Prostate gland (tissue), 2 donors: ENCODE results near the gene FOXP1.
A peak's percentile ranks its signal among the peaks of the same experiment; 100 is the strongest.

Source experiments
- CTCF ChIP-seq, 4 experiments: fragments of 200-600 bp in 2 of 4; fragments of 450-650 bp in 2 of 4; sonication (generic) in 2 of 4; IDR thresholded peaks; 1 replicate in 3 of 4; 2 replicates in 1 of 4; pipeline ENCODE4 v1.5.1; 2016 to 2019; ENCODE audit warnings: antibody characterized with exemption in 4 of 4, mild to moderate bottlenecking in 2 of 4, moderate library complexity in 2 of 4
- POLR2AphosphoS5 ChIP-seq: sonication (generic); formaldehyde crosslinking; IDR thresholded peaks from one replicate; pipeline ENCODE4 v1.6.1; 2017; ENCODE audit warnings: antibody characterized with exemption

GRCh38 chr3:71453822-71454511, 129.6 kb downstream of the FOXP1 start:
- TF ChIP-seq CTCF (IDR thresholded peaks at IDR 0.05) (no peak), POLR2AphosphoS5 (peak; percentile 72)
